Pancreas (tissue), 10 donors: ENCODE measurements around the gene KRT71. TPM values are rescaled to one million over a fixed set of nuclear protein-coding genes. Genes with fewer than 3 reads are reported as not detected.

Source experiments
- ATAC-seq, 4 donors: fragments of 200-7000 bp; cut with Tn5 transposase; one replicate each; pipeline versions ENCODE4 v1.8.0 to v1.9.1; 2020; ENCODE audit warnings: mild to moderate bottlenecking in 4 of 4, moderate library complexity in 4 of 4
- DNase-seq, 6 donors: peaks; one replicate each; pipeline ENCODE4 v3.0.0-alpha.2; 2020
- FAIRE-seq: peaks from 2 replicates; lab custom pipeline; 2012; peaks lifted over from hg19 to GRCh38; lab: Jason Lieb, UNC
- H3K27ac ChIP-seq, 4 donors: fragments of 200-600 bp; sonication (generic); 1 replicate in 3 of 4; 2 replicates in 1 of 4; pipeline versions ENCODE4 v1.5.0 to v1.8.0; 2020
- H3K27me3 ChIP-seq, 4 donors: fragments of 200-600 bp; one replicate each; pipeline ENCODE4 v1.8.0; 2021
- H3K36me3 ChIP-seq, 3 donors: fragments of 200-600 bp; sonication (generic) in 1 of 3; one replicate each; pipeline versions ENCODE4 v1.5.0 to v1.8.0; 2020 to 2021
- H3K4me1 ChIP-seq, 3 donors: fragments of 200-600 bp; one replicate each; pipeline ENCODE4 v1.8.0; 2021
- H3K4me3 ChIP-seq, 4 donors: fragments of 200-600 bp; sonication (generic) in 2 of 4; one replicate each; pipeline versions ENCODE4 v1.5.0 to v1.8.0; 2020 to 2021
- H3K9me3 ChIP-seq, 4 donors: fragments of 200-600 bp; one replicate each; pipeline ENCODE4 v1.8.0; 2021
- CTCF ChIP-seq, 4 donors: fragments of 200-600 bp; sonication (generic) in 3 of 4; IDR thresholded peaks; one replicate each; pipeline versions ENCODE4 v1.5.0 to v1.8.0; 2021; ENCODE audit warnings: antibody characterized with exemption in 4 of 4
- WGBS, 2 donors: extraction: QIAGEN DNeasy Blood & Tissue Kit; methylation state at CpG; one replicate each; pipeline ENCODE4 v1.1.7; 2013; 5-methylcytosine and 5-hydroxymethylcytosine counted together
- intact Hi-C, 3 donors: fragments of 100-400 bp; cut with DNase I; formaldehyde crosslinking; loops; one replicate each; pipeline versions ENCODE4 v1.11.1 to v1.14.2; 2022
- polyA plus RNA-seq, 2 donors: library from polyadenylated mRNA; stranded (reverse); fragments of 200-250 nt; gene quantifications; one replicate each; pipeline ENCODE4 v1.2.3, GENCODE V29; 2013
- total RNA-seq, 6 donors: library from RNA; stranded (reverse); fragmentation: NEBNext Ultra II Directional in 4 of 6; extraction: Animal tissue kit (Norgen Biotek cat#: 25700) in 4 of 6; gene quantifications; one replicate each; pipeline versions ENCODE4 v1.2.1 to v1.2.4, GENCODE V29; 2021 to 2023
- donor health status: healthy with polysubstance abuse.
- donor health status: DM: no; HTN: no; CAD: no; lungs with moderate emphysema.
- donor health status: DM: no; HTN: no; CAD: no.
- donor health status: control.
- donor health status: control.
- donor health status: Bipolar disorder and iron deficiency.
- donor health status: DM: yes; HTN: yes; CAD: no.
- donor health status: DM: no; HTN: no; CAD: no.
- donor health status: DM: no; HTN: no; CAD: no.
- donor health status: DM: yes; HTN: yes; CAD: no.

KRT71 gene
- total and polyA plus RNA-seq, 8 donors, result not detected

GRCh38 chr12:52579468-52580465 lies 26.8 kb upstream of the KRT71 start:
- Histone ChIP-seq H3K4me1 (no peaks in the 10 kb centered on the region), H3K4me3 (no peak overlapping the region), H3K27me3 (no peaks in the 10 kb centered on the region), H3K9me3 (no peaks in the 10 kb centered on the region), H3K36me3 (no peaks in the 10 kb centered on the region), H3K27ac (no peak overlapping the region)
- DNase-seq (no peak), ATAC-seq (no peak), FAIRE-seq (no peak)
- WGBS, 2 donors, result 71 to 79% methylated on average over 10 of the region's 10 CpGs
- intact Hi-C loops, result loop anchor here (5.0 to 10.0 kb wide), 5 partner anchors 195 to 405 kb away; partner anchors contain the start of gene KRT84 (in 1 of the 3)
- no peak for TF ChIP-seq CTCF (IDR thresholded peaks at IDR 0.05)

DNA sequence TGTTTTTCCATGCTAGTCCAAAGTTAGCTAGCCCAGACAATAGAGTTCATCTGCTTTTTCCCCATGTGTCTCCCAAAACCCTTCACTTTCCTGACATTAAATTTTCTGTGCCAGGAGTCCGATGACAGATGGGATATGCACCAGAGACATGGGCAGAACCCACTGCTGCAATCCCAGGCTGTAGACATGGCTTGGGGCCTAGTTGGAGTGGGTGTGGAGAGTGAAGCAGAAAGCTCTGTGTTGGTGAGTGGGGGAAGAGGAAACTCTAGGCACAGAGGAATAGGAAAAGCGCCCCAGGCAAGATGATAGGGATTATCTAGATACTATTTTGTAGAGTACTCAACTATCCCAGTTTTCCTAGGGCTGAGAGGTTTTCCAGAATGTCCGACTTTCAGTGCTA lies 25.5 kb upstream of the KRT71 start:
- no peak for FAIRE-seq
- Histone ChIP-seq H3K4me1 (no peaks in the 10 kb centered on the region), H3K9me3 (no peaks in the 10 kb centered on the region), H3K36me3 (no peaks in the 10 kb centered on the region), H3K27ac (no peak overlapping the region), H3K27me3 (no peaks in the 10 kb centered on the region), H3K4me3 (no peak overlapping the region)
- no peak for TF ChIP-seq CTCF (IDR thresholded peaks at IDR 0.05)
- intact Hi-C loops, result loop anchor here in 1 of 3 donors (10.0 kb wide), 1 partner anchor 194 kb away; the partner anchor contains the start of gene KRT84
- ATAC-seq, result no peak
- no peak for DNase-seq
- WGBS, 2 donors, result 67 to 85% methylated on average over 3 of the region's 3 CpGs

DNA sequence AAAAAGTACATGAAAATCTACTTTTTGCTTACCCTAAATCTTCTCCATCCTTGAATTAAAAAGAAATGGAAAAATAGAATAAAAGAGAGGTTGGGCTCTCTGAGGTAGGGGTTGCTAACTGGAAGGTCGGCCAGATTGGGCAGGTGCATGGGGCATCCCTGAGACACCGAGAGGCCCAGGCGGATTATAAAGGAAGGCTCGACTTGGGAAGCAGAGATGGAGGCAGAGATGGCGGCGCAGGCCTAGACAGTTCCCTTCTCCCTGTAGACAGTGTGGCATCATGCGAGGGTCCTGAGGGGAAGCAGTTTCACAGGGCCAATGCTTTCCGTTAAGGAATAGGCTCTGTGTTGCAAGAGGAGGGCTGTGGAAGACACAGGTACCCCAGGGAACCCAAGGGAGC lies 24.4 kb upstream of the KRT71 start:
- no peak for TF ChIP-seq CTCF (IDR thresholded peaks at IDR 0.05)
- DNase-seq, result no peak
- 83 to 92% methylated on average over 8 of the region's 8 CpGs for WGBS, 2 donors
- H3K27ac ChIP-seq, result no peak overlapping the region
- no peak for ATAC-seq
- H3K4me1 ChIP-seq, result no peaks in the 10 kb centered on the region
- no peak for FAIRE-seq
- no peaks in the 10 kb centered on the region for H3K9me3 ChIP-seq
- H3K27me3 ChIP-seq, result no peaks in the 10 kb centered on the region
- intact Hi-C loops, result loop anchor here in 1 of 3 donors (10.0 kb wide), 1 partner anchor 193 kb away; the partner anchor contains the start of gene KRT84
- H3K36me3 ChIP-seq, result no peaks in the 10 kb centered on the region
- no peak overlapping the region for H3K4me3 ChIP-seq

- FAIRE-seq (no peak), ATAC-seq (no peak), DNase-seq (no peak)
- no peaks in the 10 kb centered on the region for H3K36me3 ChIP-seq
- intact Hi-C loops, result loop anchor here in 1 of 3 donors (10.0 kb wide), 1 partner anchor 191 kb away; the partner anchor contains the start of gene KRT84
- no peak overlapping the region for H3K4me3 ChIP-seq
- H3K27ac ChIP-seq, result no peak overlapping the region
- no peaks in the 10 kb centered on the region for H3K4me1 ChIP-seq
- no peaks in the 10 kb centered on the region for H3K9me3 ChIP-seq
- WGBS, 2 donors, result 75 to 86% methylated on average over 3 of the region's 3 CpGs
- H3K27me3 ChIP-seq, result no peaks in the 10 kb centered on the region
- no peak for TF ChIP-seq CTCF (IDR thresholded peaks at IDR 0.05)
These were observed 23.0 kb upstream of the KRT71 start for GRCh38 chr12:52575948-52576347.
